Gastroesophageal sphincter (tissue), 4 donors: ENCODE data around the gene CD72. TPM values are rescaled to one million over a fixed set of nuclear protein-coding genes. Genes with fewer than 3 reads are reported as not detected.

Experiments
- ATAC-seq: fragments of 150-250 bp; one replicate; pipeline ENCODE4 v1.9.1; 2016; ENCODE audit warnings: mild to moderate bottlenecking, moderate library complexity
- H3K27ac ChIP-seq, 4 donors: fragments of 200-600 bp; sonication (generic) in 3 of 4; 1 replicate in 3 of 4; 2 replicates in 1 of 4; pipeline ENCODE4 v1.5.1; 2016 to 2019
- H3K27me3 ChIP-seq: fragments of 200-600 bp; sonication (generic); one replicate; pipeline ENCODE4 v1.5.1; 2019
- H3K36me3 ChIP-seq, 2 donors: fragments of 200-600 bp; sonication (generic); one replicate each; pipeline ENCODE4 v1.5.1; 2019; ENCODE audit warnings: control low read depth in 1 of 2
- H3K4me1 ChIP-seq, 3 donors: fragments of 200-600 bp; sonication (generic); 1 replicate in 2 of 3; 2 replicates in 1 of 3; pipeline ENCODE4 v1.5.1; 2016 to 2019; ENCODE audit warnings: control low read depth in 2 of 3
- H3K4me3 ChIP-seq, 2 donors: fragments of 200-600 bp; sonication (generic); one replicate each; pipeline ENCODE4 v1.5.1; 2019; ENCODE audit warnings: mild to moderate bottlenecking in 1 of 2, moderate library complexity in 1 of 2
- H3K9me3 ChIP-seq, 3 donors: fragments of 200-600 bp; sonication (generic); one replicate each; pipeline ENCODE4 v1.5.1; 2017 to 2019; ENCODE audit warnings: control low read depth in 2 of 3
- CTCF ChIP-seq, 4 experiments: fragments of 200-600 bp in 2 of 4; fragments of 450-650 bp in 2 of 4; sonication (generic) in 1 of 4; IDR thresholded peaks; one replicate each; pipeline ENCODE4 v1.5.1; 2017 to 2019; ENCODE audit warnings: antibody characterized with exemption in 4 of 4, mild to moderate bottlenecking in 2 of 4, moderate library complexity in 2 of 4
- EP300 ChIP-seq: sonication (generic); formaldehyde crosslinking; IDR thresholded peaks from one replicate; pipeline ENCODE4 v1.6.1; 2017; ENCODE audit warnings: antibody characterized with exemption, mild to moderate bottlenecking
- POLR2A ChIP-seq, 2 donors: fragments of 450-650 bp; IDR thresholded peaks; one replicate each; pipeline ENCODE4 v1.6.1; 2017; ENCODE audit warnings: antibody characterized with exemption in 2 of 2, mild to moderate bottlenecking in 2 of 2, moderate library complexity in 1 of 2
- POLR2AphosphoS5 ChIP-seq: sonication (generic); formaldehyde crosslinking; IDR thresholded peaks from one replicate; pipeline ENCODE4 v1.6.1; 2017; ENCODE audit warnings: antibody characterized with exemption
- WGBS, 2 donors: methylation state at CpG; one replicate each; pipeline ENCODE4 v1.1.5; 2018; ENCODE audit warnings: low coverage in 1 of 2; 5-methylcytosine and 5-hydroxymethylcytosine counted together
- total RNA-seq, 4 donors: library from RNA; depleted of rRNA; stranded (reverse); fragments of >200 nt; gene quantifications; one replicate each; pipeline ENCODE4 v1.1.0, GENCODE V29; 2016

The CD72 gene
- total RNA-seq, 4 donors from 2014 or later, result 1.0 to 2.0 (median 1.5) TPM

DNA sequence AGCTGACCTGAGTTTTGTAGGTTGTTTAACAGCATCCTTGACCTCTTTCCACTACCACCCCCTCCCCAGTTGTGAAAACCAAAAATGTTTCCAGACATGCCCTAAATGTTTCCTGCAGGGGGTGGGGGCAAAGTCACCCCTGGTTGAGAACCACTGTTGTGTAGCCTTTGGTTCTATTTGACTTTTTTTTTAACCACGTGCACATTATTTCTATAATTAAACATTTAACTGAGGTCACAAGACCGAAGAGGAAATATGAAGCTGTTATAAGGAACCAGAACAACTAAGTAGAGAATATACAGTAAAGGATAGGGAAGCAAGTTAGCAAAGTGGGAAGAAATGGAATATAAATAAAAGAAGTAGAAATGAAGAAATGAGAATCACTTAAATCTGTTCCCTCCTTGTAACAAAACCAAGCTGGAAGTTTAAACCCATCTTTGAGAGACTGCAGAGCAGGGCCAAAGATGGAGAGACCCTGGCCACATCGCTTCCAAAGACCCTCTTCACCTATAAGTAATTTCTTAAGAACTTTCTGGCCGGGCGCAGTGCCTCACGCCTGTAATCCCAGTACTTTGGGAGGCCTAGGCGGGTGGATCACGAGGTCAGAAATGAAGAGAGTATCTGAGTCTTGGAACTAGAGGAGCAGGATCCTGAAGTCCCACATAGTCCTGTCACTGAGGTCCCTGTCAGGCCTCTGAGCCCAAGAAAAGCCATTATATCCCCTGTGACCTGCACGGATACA is 18.1 kb upstream of the CD72 start:
- no peaks in the 10 kb centered on the region for H3K9me3 ChIP-seq
- no peaks in the 10 kb centered on the region for H3K4me1 ChIP-seq
- H3K27me3 ChIP-seq, result no peaks in the 10 kb centered on the region
- H3K36me3 ChIP-seq, result peaks cover 0 to 9% of the 10 kb centered on the region in 2 donors
- 56 to 64% methylated on average over 2 to 4 of the region's 9 CpGs for WGBS, 2 donors
- ATAC-seq, result no peak
- TF ChIP-seq POLR2AphosphoS5, result no peak
- no peak for TF ChIP-seq POLR2A (IDR thresholded peaks at IDR 0.05)
- TF ChIP-seq EP300, result no peak
- TF ChIP-seq CTCF (IDR thresholded peaks at IDR 0.05), result no peak
- H3K4me3 ChIP-seq, result no peak overlapping the region
- no peak overlapping the region for H3K27ac ChIP-seq

- no peak for ATAC-seq
- H3K27ac ChIP-seq, result no peak overlapping the region
- H3K9me3 ChIP-seq, result no peaks in the 10 kb centered on the region
- H3K27me3 ChIP-seq, result no peaks in the 10 kb centered on the region
- no peak overlapping the region for H3K4me3 ChIP-seq
- peaks cover 0 to 4% of the 10 kb centered on the region in 2 donors for H3K36me3 ChIP-seq
- TF ChIP-seq EP300 (no peak), POLR2AphosphoS5 (no peak), CTCF (IDR thresholded peaks at IDR 0.05) (no peak), POLR2A (IDR thresholded peaks at IDR 0.05) (no peak)
- no peaks in the 10 kb centered on the region for H3K4me1 ChIP-seq
Observed at GRCh38 chr9:35635730-35636129, 17.5 kb upstream of the CD72 start.

GRCh38 chr9:35629597-35629996 is 11.4 kb upstream of the CD72 start:
- Histone ChIP-seq H3K36me3 (no peaks in the 10 kb centered on the region), H3K27me3 (no peaks in the 10 kb centered on the region), H3K9me3 (no peaks in the 10 kb centered on the region), H3K27ac (no peak overlapping the region), H3K4me1 (no peaks in the 10 kb centered on the region), H3K4me3 (no peak overlapping the region)
- TF ChIP-seq POLR2AphosphoS5, result no peak
- no peak for TF ChIP-seq POLR2A (IDR thresholded peaks at IDR 0.05)
- TF ChIP-seq EP300, result no peak
- no peak for ATAC-seq
- 80 to 83% methylated on average over 1 of the region's 5 CpGs for WGBS, 2 donors

DNA sequence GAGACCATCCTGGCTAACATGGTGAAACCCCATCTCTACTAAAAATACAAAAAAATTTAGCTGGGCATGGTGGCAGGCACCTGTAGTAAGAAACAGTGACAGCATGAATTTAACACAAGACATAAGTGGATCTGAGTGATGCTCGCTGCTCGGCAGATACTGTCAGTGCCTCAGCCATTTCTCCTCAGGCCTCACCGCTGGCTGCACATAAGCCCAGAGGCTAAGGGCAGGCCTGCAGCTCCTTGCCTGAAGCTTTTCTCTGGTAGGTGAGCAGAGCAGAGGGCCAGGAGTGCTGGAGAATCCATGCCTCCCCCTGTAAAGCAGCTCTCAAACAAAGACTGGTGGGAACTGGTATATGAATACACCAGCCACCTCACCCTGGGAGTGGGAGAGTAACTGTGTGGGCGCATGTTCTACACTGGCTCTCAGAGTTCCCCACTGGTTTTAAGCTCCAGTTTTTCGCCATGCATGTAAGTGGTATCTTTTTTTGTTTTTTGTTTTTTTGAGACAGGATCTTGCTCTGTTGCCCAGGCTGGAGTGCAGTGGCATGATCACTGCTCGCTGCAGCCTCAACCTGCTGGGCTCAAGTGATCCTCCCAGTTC is 10.3 kb upstream of the CD72 start:
- no peaks in the 10 kb centered on the region for H3K27me3 ChIP-seq
- ATAC-seq, result no peak
- H3K9me3 ChIP-seq, result no peaks in the 10 kb centered on the region
- TF ChIP-seq POLR2A (IDR thresholded peaks at IDR 0.05), result no peak
- TF ChIP-seq POLR2AphosphoS5, result no peak
- no peak for TF ChIP-seq CTCF (IDR thresholded peaks at IDR 0.05)
- TF ChIP-seq EP300, result no peak
- no peak overlapping the region for H3K27ac ChIP-seq
- H3K4me1 ChIP-seq, result no peaks in the 10 kb centered on the region
- no peaks in the 10 kb centered on the region for H3K36me3 ChIP-seq
- 88 to 95% methylated on average over 3 to 4 of the region's 6 CpGs for WGBS, 2 donors
- no peak overlapping the region for H3K4me3 ChIP-seq

DNA sequence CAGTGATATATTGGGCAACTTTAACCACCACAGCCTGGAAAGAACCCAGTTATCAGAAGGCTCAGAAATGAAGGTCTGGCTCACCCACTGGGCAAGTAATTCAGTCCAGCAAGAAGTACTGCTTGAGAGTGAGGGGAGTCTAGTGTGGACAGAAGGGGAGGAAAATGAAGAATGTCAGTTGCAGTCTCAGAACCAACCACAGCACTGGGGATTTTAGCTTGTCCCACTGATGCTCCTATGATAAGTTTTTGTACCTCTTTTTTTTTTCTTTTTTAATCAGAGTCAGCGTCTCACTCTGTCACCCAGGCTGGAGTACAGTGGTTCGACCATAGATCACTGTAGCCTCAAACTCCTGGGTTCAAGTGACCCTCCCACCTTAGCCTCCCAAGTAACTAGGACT is 9.4 kb upstream of the CD72 start:
- no peaks in the 10 kb centered on the region for H3K36me3 ChIP-seq
- no peaks in the 10 kb centered on the region for H3K4me1 ChIP-seq
- TF ChIP-seq POLR2A (IDR thresholded peaks at IDR 0.05) (no peak), POLR2AphosphoS5 (no peak), CTCF (IDR thresholded peaks at IDR 0.05) (no peak), EP300 (no peak)
- H3K27ac ChIP-seq, result no peak overlapping the region
- no peaks in the 10 kb centered on the region for H3K27me3 ChIP-seq
- no peak for ATAC-seq
- H3K9me3 ChIP-seq, result no peaks in the 10 kb centered on the region
- no peak overlapping the region for H3K4me3 ChIP-seq
- WGBS, 2 donors, result 80 to 83% methylated on average over 1 to 2 of the region's 2 CpGs
